PC-9 (cell line): ENCODE results near the gene ADNP.

Source experiments
- EZH2 ChIP-seq: fragments of 200-600 bp; sonication (generic); IDR thresholded peaks from 2 replicates; pipeline ENCODE4 v1.8.0; 2017; ENCODE audit warnings: antibody characterized with exemption, low read depth
- TF ChIP-seq, protein P1 (sequence below): fragments of 200-600 bp; sonication (generic); conservative IDR thresholded peaks from 2 replicates; pipeline ENCODE4 v1.6.1; 2017; ENCODE audit warnings: mixed run types, antibody characterized with exemption, mild to moderate bottlenecking, moderate library complexity

DNA sequence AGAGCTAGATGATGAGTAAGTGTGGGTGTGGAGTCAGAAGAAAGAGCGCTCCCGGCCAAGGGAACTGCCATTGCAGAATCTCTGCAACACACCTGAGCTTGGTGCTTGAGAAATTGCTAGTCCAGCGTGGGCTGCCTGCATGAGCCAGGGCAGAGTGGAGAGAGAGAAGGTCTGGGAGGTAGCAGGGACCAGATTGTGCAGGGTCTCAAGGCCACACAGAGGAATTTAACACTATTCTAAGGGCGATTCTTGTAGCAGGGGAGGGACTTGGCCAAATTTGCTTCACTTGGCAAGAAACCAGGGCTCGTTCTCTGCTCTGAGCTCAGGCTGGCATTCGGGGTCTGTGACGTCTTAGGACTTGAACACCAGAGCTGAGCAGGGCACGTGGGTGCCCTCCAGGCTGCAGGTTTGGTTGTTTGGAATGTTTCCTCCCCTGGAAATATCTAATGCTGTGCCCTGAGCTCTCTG lies 82.9 kb downstream of the ADNP start:
- TF ChIP-seq, protein P1, sequence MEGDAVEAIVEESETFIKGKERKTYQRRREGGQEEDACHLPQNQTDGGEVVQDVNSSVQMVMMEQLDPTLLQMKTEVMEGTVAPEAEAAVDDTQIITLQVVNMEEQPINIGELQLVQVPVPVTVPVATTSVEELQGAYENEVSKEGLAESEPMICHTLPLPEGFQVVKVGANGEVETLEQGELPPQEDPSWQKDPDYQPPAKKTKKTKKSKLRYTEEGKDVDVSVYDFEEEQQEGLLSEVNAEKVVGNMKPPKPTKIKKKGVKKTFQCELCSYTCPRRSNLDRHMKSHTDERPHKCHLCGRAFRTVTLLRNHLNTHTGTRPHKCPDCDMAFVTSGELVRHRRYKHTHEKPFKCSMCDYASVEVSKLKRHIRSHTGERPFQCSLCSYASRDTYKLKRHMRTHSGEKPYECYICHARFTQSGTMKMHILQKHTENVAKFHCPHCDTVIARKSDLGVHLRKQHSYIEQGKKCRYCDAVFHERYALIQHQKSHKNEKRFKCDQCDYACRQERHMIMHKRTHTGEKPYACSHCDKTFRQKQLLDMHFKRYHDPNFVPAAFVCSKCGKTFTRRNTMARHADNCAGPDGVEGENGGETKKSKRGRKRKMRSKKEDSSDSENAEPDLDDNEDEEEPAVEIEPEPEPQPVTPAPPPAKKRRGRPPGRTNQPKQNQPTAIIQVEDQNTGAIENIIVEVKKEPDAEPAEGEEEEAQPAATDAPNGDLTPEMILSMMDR = no peak
- TF ChIP-seq EZH2 = no peak
